ENCODE results near the gene RCOR1. TPM values are rescaled to one million over a fixed set of nuclear protein-coding genes. Genes with fewer than 3 reads are reported as not detected.

The RCOR1 gene
- 3.7 and 7.0 TPM in 2 replicates for total RNA-seq (ENCODE audit: low replicate concordance)

GRCh38 chr14:102591944-102592762 is at the start of gene RCOR1:
RCOR1 (plus strand) TSS chr14:102592649; CDS start chr14:102592887, 238 bp downstream.

GRCh38 chr14:102776761-102777710 is 184.6 kb downstream of the RCOR1 start, which contains the start of gene TRAF3:
TRAF3 (plus strand) TSS chr14:102777449; CDS start chr14:102870202, 92,753 bp downstream.

Other genes with a start within 250 kb of the RCOR1 start
- gene CINP, start 229.8 kb upstream of the RCOR1 start, total RNA-seq (ENCODE audit: low replicate concordance): 31.7 and 39.6 TPM in 2 replicates
- 8.6 and 8.9 TPM in 2 replicates for gene TECPR2, start 229.7 kb upstream of the RCOR1 start, total RNA-seq (ENCODE audit: low replicate concordance)
- gene ANKRD9, start 82.9 kb upstream of the RCOR1 start, total RNA-seq (ENCODE audit: low replicate concordance): 4.3 and 10.1 TPM in 2 replicates
- gene TRAF3, start 184.8 kb downstream of the RCOR1 start, total RNA-seq (ENCODE audit: low replicate concordance): 16.0 and 23.6 TPM in 2 replicates